Keratinocyte (primary cell): Measurements from ENCODE around the gene BEGAIN.

Source experiments
- EZH2 ChIP-seq: IDR thresholded peaks from one replicate; pipeline ENCODE4 v1.6.1; 2012; ENCODE audit warnings: inconsistent platforms, mild to moderate bottlenecking, low read length, moderate library complexity
- TF ChIP-seq, protein P1 (sequence below), 3 experiments: IDR thresholded peaks in 1 of 3; conservative IDR thresholded peaks in 1 of 3; optimal IDR thresholded peaks in 1 of 3; 2 replicates in 2 of 3; 3 replicates in 1 of 3; pipeline versions ENCODE3 to v1.5.1; 2011; ENCODE audit warnings: low read length in 3 of 3, mild to moderate bottlenecking in 3 of 3, moderate library complexity in 2 of 3, control low read depth in 1 of 3, inconsistent platforms in 1 of 3; ENCODE audit not compliant: insufficient read depth in 2 of 3; ENCODE audit errors: extremely low read depth in 1 of 3

DNA sequence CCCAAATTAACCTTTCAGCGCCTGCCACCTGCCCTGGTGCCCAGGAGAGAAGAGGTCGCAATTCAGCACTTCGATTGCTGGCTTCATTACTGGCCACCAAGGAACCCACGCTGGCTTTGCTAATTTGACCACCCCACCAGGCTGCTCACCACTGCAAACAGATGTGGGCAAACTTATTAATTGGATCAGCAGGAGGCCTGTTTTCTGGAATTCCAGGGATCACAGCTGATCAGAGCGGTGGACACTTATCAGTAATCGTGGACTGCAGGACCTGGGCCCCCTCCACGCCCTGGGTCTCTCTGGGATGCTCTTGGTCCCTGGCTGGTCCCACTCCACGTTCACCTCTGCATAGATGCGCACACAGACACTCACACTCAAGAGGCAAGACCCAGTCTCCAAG lies 27.8 kb downstream of the BEGAIN start:
- no peak for TF ChIP-seq EZH2
- TF ChIP-seq, protein P1, sequence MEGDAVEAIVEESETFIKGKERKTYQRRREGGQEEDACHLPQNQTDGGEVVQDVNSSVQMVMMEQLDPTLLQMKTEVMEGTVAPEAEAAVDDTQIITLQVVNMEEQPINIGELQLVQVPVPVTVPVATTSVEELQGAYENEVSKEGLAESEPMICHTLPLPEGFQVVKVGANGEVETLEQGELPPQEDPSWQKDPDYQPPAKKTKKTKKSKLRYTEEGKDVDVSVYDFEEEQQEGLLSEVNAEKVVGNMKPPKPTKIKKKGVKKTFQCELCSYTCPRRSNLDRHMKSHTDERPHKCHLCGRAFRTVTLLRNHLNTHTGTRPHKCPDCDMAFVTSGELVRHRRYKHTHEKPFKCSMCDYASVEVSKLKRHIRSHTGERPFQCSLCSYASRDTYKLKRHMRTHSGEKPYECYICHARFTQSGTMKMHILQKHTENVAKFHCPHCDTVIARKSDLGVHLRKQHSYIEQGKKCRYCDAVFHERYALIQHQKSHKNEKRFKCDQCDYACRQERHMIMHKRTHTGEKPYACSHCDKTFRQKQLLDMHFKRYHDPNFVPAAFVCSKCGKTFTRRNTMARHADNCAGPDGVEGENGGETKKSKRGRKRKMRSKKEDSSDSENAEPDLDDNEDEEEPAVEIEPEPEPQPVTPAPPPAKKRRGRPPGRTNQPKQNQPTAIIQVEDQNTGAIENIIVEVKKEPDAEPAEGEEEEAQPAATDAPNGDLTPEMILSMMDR (optimal IDR thresholded peaks at IDR 0.05 in 1 of 3, IDR thresholded peaks at IDR 0.05 in 1 of 3, conservative IDR thresholded peaks at IDR 0.05 in 1 of 3; ENCODE audit: extremely low read depth in 1 of 3, insufficient read depth in 2 of 3, low read length in 3 of 3) = no peak
